ENCODE measurements around the gene ZSCAN21. TPM values are rescaled to one million over a fixed set of nuclear protein-coding genes. Genes with fewer than 3 reads are reported as not detected.

The ZSCAN21 gene
- 10.2 to 12.5 TPM (median 11.2 TPM) in 5 replicates for total RNA-seq (2022; extraction: Qiagen RNA extraction)

DNA sequence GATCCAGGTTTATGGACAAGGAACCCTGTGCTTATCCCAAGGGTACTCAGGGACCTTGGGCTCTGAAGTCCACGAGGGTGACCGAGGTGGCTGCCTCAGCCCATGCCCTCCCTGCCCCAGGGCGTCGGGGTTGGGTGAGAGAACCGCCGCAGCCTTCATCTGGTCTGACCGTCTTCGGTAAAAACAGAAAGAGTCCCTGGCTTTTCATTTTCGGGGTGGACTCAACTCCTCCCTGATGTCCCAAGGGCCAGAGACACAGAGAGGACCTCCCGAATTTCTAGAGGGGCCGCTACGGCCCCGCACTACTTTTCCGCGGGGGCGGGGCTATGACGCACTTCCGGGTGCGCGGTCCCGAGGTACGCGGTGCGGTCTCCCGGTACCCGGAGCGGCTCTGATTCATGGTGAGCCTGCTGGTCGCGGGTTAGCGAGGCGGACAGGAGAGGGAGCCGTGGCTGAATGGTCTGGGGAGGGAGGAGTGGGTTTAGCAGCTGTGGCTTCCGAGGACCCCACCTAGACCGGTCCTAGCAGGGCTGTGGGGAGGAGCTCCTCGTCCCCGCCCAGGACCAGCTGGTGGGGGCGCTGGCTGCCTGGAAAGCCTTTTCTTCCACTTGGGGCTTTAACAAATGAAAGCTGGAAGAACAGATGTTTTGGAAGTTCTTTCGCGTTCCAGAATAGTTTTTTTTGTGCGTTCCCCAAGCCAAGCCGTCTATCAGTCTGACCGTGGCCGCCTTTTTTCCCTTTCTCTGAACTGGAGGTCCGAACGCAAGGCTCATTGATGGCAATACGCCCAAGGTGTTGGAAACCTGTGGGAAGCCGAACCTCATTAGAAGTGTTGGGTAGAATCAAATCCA, at the start of gene ZSCAN21:
Gene ZSCAN21, plus strand, starts transcription at position 334 of the 851 bp plus-strand sequence. CDS start 7,233 bp downstream, outside the sequence.

DNA sequence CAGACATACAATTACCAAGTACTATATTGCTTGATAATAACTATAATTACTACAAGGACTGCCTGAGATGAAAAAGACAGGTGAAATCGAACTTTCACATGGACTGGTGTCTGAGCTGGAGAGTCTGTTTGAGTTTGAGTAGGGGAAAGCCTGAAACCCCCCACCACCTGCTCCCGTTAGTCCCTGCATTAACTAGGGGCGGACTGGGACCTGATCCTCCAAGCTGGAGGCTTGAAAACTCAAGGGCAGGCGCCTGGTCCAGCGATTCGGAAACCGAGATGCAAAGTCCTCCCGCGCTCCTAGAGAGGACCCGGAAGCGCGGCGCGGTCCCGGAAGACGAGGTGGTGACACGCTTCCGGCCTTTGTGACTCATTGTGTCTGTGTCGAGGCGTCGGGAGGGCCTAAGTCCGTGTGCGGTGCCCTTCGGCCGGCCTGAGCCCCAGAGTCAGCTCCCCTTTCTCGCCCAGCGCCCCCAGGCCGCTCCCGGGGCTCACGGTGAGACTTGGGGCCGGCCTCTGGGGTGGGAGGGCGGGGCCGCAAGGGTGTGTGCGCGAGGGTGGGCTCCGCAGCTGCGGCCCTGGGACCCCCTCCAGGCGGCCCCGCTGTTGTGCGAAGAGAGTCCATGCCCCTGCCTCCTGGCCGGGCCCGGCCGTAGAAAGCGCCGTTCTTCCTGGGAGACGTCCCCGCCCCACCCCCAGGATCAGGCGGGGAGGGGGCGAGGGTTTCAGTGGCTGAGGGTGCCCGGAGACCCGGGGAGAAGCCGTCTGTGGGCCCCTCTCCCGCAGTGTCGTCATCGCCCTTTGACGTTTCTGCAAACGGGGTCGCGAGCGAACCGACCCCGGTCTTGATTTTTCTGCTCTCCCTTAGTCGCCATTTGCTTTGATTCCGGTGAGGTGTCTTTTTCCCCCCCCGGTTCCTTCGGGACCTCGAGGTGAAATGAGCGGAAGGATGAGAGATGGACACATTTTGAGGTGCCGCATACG, 34.1 kb upstream of the ZSCAN21 start, which contains the start of gene ZKSCAN1:
Gene ZKSCAN1, plus strand, starts transcription at position 365 of the 983 bp plus-strand sequence. CDS start 7,911 bp downstream, outside the sequence.

DNA sequence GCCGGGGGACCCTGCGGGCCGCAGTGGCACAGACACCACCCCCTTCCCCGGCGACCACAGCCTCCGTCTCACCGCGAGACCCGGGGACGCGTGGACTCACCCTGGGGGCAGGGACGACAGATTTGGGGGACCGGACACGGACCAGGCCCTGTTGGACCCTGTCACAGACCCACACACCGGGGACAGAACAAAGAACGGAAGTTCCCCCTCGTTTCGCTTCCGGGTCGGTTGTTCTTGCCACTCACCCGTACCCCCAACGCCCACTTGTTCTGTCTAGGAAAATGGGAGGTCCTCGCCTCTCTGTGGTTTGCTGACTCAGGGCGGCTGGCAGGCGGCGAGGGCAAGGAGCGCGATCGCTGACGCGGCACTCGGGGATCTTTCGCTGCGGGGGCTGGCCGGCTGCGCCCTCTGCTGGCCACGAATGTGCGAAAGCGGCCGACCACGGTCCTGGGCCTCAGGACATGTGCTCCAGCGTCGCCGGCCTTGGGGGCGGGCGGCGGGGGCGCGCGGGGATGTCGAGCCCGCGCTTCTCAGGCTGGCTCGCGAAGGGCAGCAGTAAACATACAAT, 32.0 kb downstream of the ZSCAN21 start, which contains the start of gene ZNF3:
Gene ZNF3, minus strand, starts transcription at position 189 of the 568 bp plus-strand sequence. CDS start 4,366 bp downstream, outside the sequence.

DNA sequence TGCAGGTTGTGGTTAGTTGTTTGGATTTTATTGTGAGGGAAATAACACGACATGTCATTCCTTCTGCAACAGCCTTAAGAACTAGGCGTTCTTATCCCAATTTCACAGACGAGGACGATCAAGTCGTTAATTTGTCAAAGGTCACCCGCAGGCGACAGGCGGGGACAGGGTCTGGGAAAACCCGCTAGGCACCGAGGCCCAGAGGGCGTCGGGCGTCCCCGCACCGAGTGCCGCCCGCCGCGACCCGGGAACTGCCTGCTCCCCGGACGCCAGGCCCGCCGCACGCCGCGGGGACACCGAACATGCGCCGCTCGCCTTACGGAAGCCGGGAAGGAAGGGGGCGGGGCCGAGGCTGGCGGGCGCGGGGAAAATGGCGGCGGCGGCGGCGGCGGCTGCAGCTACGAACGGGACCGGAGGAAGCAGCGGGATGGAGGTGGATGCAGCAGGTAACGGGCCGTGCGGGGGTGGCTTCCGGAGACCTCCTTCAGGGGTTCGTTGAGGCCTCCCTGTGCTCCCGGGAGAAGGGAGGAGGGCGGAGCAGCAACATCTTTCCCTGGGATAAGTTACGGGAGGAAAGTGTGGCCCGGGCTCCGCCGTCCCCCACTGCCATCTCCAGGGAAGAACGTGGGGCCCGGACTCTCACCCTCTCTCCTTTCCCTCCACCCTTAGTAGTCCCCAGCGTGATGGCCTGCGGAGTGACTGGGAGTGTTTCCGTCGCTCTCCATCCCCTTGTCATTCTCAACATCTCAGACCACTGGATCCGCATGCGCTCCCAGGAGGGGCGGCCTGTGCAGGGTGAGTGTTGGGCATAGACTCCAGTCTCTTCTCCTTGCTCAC, 39.3 kb downstream of the ZSCAN21 start, which contains the start of gene COPS6:
Gene COPS6, plus strand, starts transcription at position 349 of the 837 bp plus-strand sequence. Its CDS starts 22 bp downstream, at position 371.

DNA sequence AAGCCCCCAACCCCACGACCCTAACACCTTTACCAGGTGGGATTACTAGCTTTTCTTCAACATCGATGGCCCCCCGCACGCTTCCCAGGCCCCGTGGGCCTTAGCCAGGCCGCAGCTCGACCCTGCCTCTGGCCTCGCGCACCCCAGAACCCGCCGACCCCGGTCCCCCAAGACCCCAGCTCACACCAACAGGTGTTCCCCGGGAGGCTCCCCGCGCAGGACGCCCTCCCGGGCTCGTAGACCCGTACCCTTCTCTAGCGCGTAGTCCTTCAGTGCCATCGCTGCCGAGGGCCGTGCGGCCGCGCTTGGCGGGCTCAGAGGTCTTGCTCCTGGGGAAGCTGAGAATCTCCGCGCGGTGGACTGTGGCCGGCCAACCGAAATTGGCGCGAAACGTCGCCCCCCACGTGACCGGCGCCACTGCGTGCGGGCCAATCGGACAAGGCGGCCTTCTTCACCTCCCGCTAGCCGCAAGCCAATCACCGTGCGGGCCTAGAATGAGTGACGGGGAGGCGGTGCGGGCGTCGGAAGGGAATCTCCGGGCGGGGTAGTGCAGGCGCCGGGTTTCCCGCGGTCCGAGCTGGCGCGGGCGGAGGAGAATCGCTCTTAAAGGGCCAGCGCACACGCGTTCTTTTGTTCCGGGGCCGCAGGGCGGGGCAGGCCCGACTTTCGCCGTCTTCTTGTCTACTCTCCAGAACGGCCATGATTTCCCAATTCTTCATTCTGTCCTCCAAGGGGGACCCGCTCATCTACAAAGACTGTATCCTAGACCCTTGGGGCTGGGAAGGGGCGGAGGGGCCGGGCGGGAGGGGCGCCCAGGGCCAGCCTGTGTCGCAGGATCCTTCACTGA, 51.7 kb downstream of the ZSCAN21 start, which contains the start of the genes AP4M1 and MCM7:
Gene AP4M1, plus strand, starts transcription at position 628 of the 847 bp plus-strand sequence. Its CDS starts 72 bp downstream, at position 700.
Gene MCM7, minus strand, starts transcription at position 382 of the 847 bp plus-strand sequence. Its CDS starts 103 bp downstream, at position 279.

Other genes with a start within 250 kb of the ZSCAN21 start
- not detected in 5 replicates for gene CYP3A43, start 221.8 kb upstream of the ZSCAN21 start, total RNA-seq (2022; extraction: Qiagen RNA extraction)
- gene OR2AE1, start 172.7 kb upstream of the ZSCAN21 start, total RNA-seq (2022; extraction: Qiagen RNA extraction): not detected in 5 replicates
- gene TRIM4, start 130.2 kb upstream of the ZSCAN21 start, total RNA-seq (2022; extraction: Qiagen RNA extraction): 24.9 to 30.2 TPM (median 26.4 TPM) in 5 replicates
- gene GJC3, start 120.2 kb upstream of the ZSCAN21 start, total RNA-seq (2022; extraction: Qiagen RNA extraction): 0.16 TPM in 1 of 5 replicates, not detected in the others
- gene AZGP1, start 73.7 kb upstream of the ZSCAN21 start, total RNA-seq (2022; extraction: Qiagen RNA extraction): not detected in 5 replicates
- 7.0 to 11.8 TPM (median 10.2 TPM) in 5 replicates for gene ZKSCAN1, start 34.2 kb upstream of the ZSCAN21 start, total RNA-seq (2022; extraction: Qiagen RNA extraction)
- 18.0 to 25.2 TPM (median 21.2 TPM) in 5 replicates for gene ZNF3, start 31.9 kb downstream of the ZSCAN21 start, total RNA-seq (2022; extraction: Qiagen RNA extraction)
- gene COPS6, start 39.2 kb downstream of the ZSCAN21 start, total RNA-seq (2022; extraction: Qiagen RNA extraction): 151 to 186 TPM (median 173 TPM) in 5 replicates
- 224 to 240 TPM (median 235 TPM) in 5 replicates for gene MCM7, start 51.6 kb downstream of the ZSCAN21 start, total RNA-seq (2022; extraction: Qiagen RNA extraction)
- gene AP4M1, start 51.9 kb downstream of the ZSCAN21 start, total RNA-seq (2022; extraction: Qiagen RNA extraction): 13.6 to 16.3 TPM (median 14.9 TPM) in 5 replicates
- gene TAF6, start 69.6 kb downstream of the ZSCAN21 start, total RNA-seq (2022; extraction: Qiagen RNA extraction): 61.2 to 74.5 TPM (median 65.1 TPM) in 5 replicates
- gene CNPY4, start 69.9 kb downstream of the ZSCAN21 start, total RNA-seq (2022; extraction: Qiagen RNA extraction): 9.1 to 12.2 TPM (median 10.7 TPM) in 5 replicates
- 2.1 to 3.3 TPM (median 3.1 TPM) in 5 replicates for gene MBLAC1, start 77.2 kb downstream of the ZSCAN21 start, total RNA-seq (2022; extraction: Qiagen RNA extraction)
- 134 to 208 TPM (median 177 TPM) in 5 replicates for gene LAMTOR4, start 99.1 kb downstream of the ZSCAN21 start, total RNA-seq (2022; extraction: Qiagen RNA extraction)
- gene TRAPPC14, start 108.9 kb downstream of the ZSCAN21 start, total RNA-seq (2022; extraction: Qiagen RNA extraction): 9.0 to 13.9 TPM (median 13.0 TPM) in 5 replicates
- 0.06 to 0.12 TPM (median 0.08 TPM) in 5 replicates for gene GAL3ST4, start 118.8 kb downstream of the ZSCAN21 start, total RNA-seq (2022; extraction: Qiagen RNA extraction)
- gene GPC2, start 127.6 kb downstream of the ZSCAN21 start, total RNA-seq (2022; extraction: Qiagen RNA extraction): 0.60 to 1.1 TPM (median 0.95 TPM) in 5 replicates
- gene STAG3, start 128.1 kb downstream of the ZSCAN21 start, total RNA-seq (2022; extraction: Qiagen RNA extraction): 0.07 to 0.52 TPM (median 0.15 TPM) in 5 replicates
- 0.05 TPM in 1 of 5 replicates, not detected in the others for gene PVRIG, start 170.2 kb downstream of the ZSCAN21 start, total RNA-seq (2022; extraction: Qiagen RNA extraction)